Panc1 (cell line): ENCODE data around the gene CAPZA1. TPM values are rescaled to one million over a fixed set of nuclear protein-coding genes. Genes with fewer than 3 reads are reported as not detected.

ENCODE experiments used
- ATAC-seq: fragments of 200-7000 bp; cut with Tn5 transposase; 2 replicates; pipeline ENCODE4 v1.9.1; 2020; ENCODE audit warnings: mild to moderate bottlenecking, moderate library complexity
- Bru-seq: library from RNA; stranded (reverse); fragments of 400-500 nt; gene quantifications from one replicate; lab custom pipeline; 2021; lab: Mats Ljungman, UMichigan
- BruChase-seq, 2 experiments: library from RNA; stranded (reverse); fragments of 400-500 nt; gene quantifications; one replicate each; lab custom pipeline; 2021; lab: Mats Ljungman, UMichigan
- BruUV-seq: library from RNA; stranded (reverse); fragments of 400-500 nt; replicated peaks from 2 replicates; lab custom pipeline; 2021; lab: Mats Ljungman, UMichigan
- CTCF ChIA-PET: fragments of 300-600 bp; sonication (Branson Sonifier 250); formaldehyde crosslinking; loops from one replicate; lab custom pipeline; 2022; ENCODE audit warnings: antibody characterized with exemption; lab: Charles Lee
- POLR2A ChIA-PET: fragments of 300-600 bp; sonication (Branson Sonifier 250); formaldehyde crosslinking; loops from one replicate; lab custom pipeline; 2022; ENCODE audit warnings: antibody characterized with exemption; lab: Charles Lee
- DNase-seq: peaks from one replicate; pipeline ENCODE4 v3.0.0-alpha.2; 2010; ENCODE audit warnings: low read depth, low spot score
- H3K27ac ChIP-seq: 2 replicates; pipeline ENCODE4 v1.5.1; 2011; ENCODE audit warnings: mild to moderate bottlenecking, low read length, inconsistent platforms
- H3K27me3 ChIP-seq: fragments of 200-500 bp; sonication (Bioruptor generic); 2 replicates; pipeline ENCODE4 v1.6.0; 2014; ENCODE audit warnings: low read length, inconsistent platforms; ENCODE audit not compliant: control insufficient read depth, insufficient read depth
- H3K36me3 ChIP-seq: fragments of 200-500 bp; sonication (Bioruptor generic); 2 replicates; pipeline ENCODE4 v1.5.1; 2014; ENCODE audit warnings: inconsistent platforms, mild to moderate bottlenecking, low read length, moderate library complexity; ENCODE audit not compliant: control insufficient read depth, insufficient read depth
- H3K4me1 ChIP-seq: 2 replicates; pipeline ENCODE4 v1.5.1; 2011; ENCODE audit warnings: inconsistent platforms, mild to moderate bottlenecking, low read length, moderate library complexity; ENCODE audit not compliant: control insufficient read depth, insufficient read depth
- H3K4me3 ChIP-seq, 2 experiments: 2 replicates each; pipeline ENCODE4 v1.5.1; 2011 to 2012; ENCODE audit warnings: low read depth in 2 of 2, low read length in 2 of 2, mild to moderate bottlenecking in 2 of 2, inconsistent platforms in 1 of 2, moderate library complexity in 1 of 2
- H3K9me3 ChIP-seq: fragments of 200-500 bp; sonication (Bioruptor generic); 2 replicates; pipeline ENCODE4 v1.5.1; 2014; ENCODE audit warnings: low read depth, mild to moderate bottlenecking, inconsistent platforms, low read length, moderate library complexity; ENCODE audit not compliant: control insufficient read depth, insufficient read depth
- POLR2AphosphoS5 ChIP-seq: IDR thresholded peaks from 2 replicates; pipeline ENCODE4 v1.6.1; 2012; ENCODE audit warnings: mild to moderate bottlenecking, low read depth, low read length, moderate library complexity
- REST ChIP-seq, 2 experiments: IDR thresholded peaks; 2 replicates each; pipeline ENCODE4 v1.6.1; 2011 to 2012; ENCODE audit warnings: low read depth in 2 of 2, control low read depth in 1 of 2, low read length in 1 of 2, mild to moderate bottlenecking in 1 of 2, moderate library complexity in 1 of 2; ENCODE audit not compliant: insufficient read depth in 1 of 2
- SIN3A ChIP-seq: IDR thresholded peaks from 2 replicates; pipeline ENCODE4 v1.6.1; 2012; ENCODE audit warnings: low read depth, mild to moderate bottlenecking, low read length, moderate library complexity, borderline replicate concordance; ENCODE audit not compliant: insufficient read depth
- TCF7L2 ChIP-seq: IDR thresholded peaks from 2 replicates; pipeline ENCODE4 v1.6.1; 2011; ENCODE audit warnings: mild to moderate bottlenecking, low read depth, low read length, inconsistent platforms
- in situ Hi-C: cut with HindIII; loops from 2 replicates; pipeline ENCODE4 v1.10.0; 2016; ENCODE audit warnings: low sequenced_read_pairs, low pct_unique_long_range_greater_than_20kb
- intact Hi-C: fragments of 100-400 bp; cut with micrococcal nuclease; formaldehyde crosslinking; loops from one replicate; pipeline ENCODE4 v1.10.0; 2022; ENCODE audit not compliant: unreplicated experiment
- long read RNA-seq: library from polyadenylated mRNA; unstranded; transcript quantifications from one replicate; pipeline ENCODE4 v2.0.0, GENCODE V29; 2021; ENCODE audit not compliant: unreplicated experiment
- polyA plus RNA-seq: library from polyadenylated mRNA; unstranded; fragments of >200 nt; gene quantifications from one replicate; pipeline ENCODE4 v1.2.1, GENCODE V29; 2012; ENCODE audit warnings: missing spikeins; ENCODE audit not compliant: insufficient read length
- total RNA-seq: library from RNA; stranded (reverse); gene quantifications from one replicate; pipeline ENCODE4 v1.2.1, GENCODE V29; 2021; ENCODE audit not compliant: unreplicated experiment
- TF ChIP-seq, protein P1 (sequence below): fragments of 450-650 bp; IDR thresholded peaks from 2 replicates; pipeline ENCODE4 v1.5.1; 2017; ENCODE audit warnings: mild to moderate bottlenecking

The CAPZA1 gene
- total RNA-seq, result 128 TPM
- 101 TPM for polyA plus RNA-seq
- Bru-seq, nascent RNA, result percentile 94 among the genes with signal in this experiment
- BruChase-seq, experiment 1, labeled RNA remaining after a 2-hour chase, result percentile 92 among the genes with signal in this experiment
- percentile 96 among the genes with signal in this experiment for BruChase-seq, experiment 2, labeled RNA remaining after a 6-hour chase
- long read RNA-seq, transcript CAPZA1-201 (10 exons, 3,020 nt), result major isoform, 196 of 217 reads
- long read RNA-seq, partial matches to known transcripts, result 5 of 217 reads
- long read RNA-seq, other reads (novel, unspliced or antisense), result 14 of 217 reads

- DNase-seq (no peak), ATAC-seq (peak; percentile 97)
- H3K4me1 ChIP-seq, result peaks cover 9% of the 10 kb centered on the region; the same call in 1 of the 2 replicates
- no TSS peak for BruUV-seq
- intact Hi-C loops (loop anchor here (10.0 kb wide), 1 partner anchor 115 kb away; the partner anchor contains the start of gene WNT2B), in situ Hi-C loops (no loop called here)
- 0 out of 2 replicates have a peak, but pooled peaks have one; percentile 58 for TF ChIP-seq SIN3A
- peak; percentile 83 for TF ChIP-seq POLR2AphosphoS5
- TF ChIP-seq, protein P1, sequence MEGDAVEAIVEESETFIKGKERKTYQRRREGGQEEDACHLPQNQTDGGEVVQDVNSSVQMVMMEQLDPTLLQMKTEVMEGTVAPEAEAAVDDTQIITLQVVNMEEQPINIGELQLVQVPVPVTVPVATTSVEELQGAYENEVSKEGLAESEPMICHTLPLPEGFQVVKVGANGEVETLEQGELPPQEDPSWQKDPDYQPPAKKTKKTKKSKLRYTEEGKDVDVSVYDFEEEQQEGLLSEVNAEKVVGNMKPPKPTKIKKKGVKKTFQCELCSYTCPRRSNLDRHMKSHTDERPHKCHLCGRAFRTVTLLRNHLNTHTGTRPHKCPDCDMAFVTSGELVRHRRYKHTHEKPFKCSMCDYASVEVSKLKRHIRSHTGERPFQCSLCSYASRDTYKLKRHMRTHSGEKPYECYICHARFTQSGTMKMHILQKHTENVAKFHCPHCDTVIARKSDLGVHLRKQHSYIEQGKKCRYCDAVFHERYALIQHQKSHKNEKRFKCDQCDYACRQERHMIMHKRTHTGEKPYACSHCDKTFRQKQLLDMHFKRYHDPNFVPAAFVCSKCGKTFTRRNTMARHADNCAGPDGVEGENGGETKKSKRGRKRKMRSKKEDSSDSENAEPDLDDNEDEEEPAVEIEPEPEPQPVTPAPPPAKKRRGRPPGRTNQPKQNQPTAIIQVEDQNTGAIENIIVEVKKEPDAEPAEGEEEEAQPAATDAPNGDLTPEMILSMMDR, result no peak
- ChIA-PET CTCF (no interaction called here), POLR2A (no interaction called here)
- H3K4me3 ChIP-seq, result peak within 1 kb of the TSS; percentile 96 to 97
- peak within 1 kb of the TSS; percentile 99 for H3K27ac ChIP-seq
- H3K9me3 ChIP-seq, result no peaks in the 10 kb centered on the region
- H3K27me3 ChIP-seq, result no peaks in the 10 kb centered on the region
- peaks cover 14% of the 10 kb centered on the region for H3K36me3 ChIP-seq
These were observed at the start of gene CAPZA1 for GRCh38 chr1:112619518-112620376. TSS of gene CAPZA1 (plus strand) at chr1:112619832. CDS start at chr1:112619845, 13 bp downstream.

DNA sequence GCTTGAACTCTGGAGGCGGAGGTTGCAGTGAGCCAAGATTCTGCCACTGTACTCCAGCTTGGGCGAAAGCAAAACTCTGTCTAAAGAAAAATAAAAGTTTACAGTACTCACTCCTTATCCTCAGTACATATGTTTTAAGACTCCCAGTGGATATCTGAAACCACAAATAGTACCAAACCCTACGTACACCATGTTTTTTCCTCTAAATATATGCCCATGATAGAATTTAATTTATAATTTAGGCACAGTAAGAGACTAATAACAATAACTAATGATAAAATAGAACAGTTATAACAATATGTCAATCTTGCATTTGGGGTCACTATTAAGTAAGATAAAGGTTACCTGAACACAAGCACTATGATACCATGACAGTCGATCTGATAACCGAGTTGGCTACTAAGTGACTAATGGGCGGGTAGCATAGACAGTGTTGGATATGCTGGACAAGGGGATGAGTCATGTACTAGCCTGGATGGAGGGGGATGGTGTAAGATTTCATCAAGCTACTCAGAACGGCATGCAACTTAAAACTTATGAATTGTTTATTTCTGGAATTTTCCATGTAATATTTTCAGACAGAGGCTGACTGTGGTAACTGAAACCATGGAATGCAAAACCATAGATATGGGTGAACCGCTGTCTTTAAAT is 44.4 kb upstream of the CAPZA1 start:
- POLR2A ChIA-PET, result no interaction called here

More for the DNA sequence above, 44.4 kb upstream of the CAPZA1 start:
- in situ Hi-C loops, result no loop called here
- DNase-seq (peak; percentile 4), ATAC-seq (no peak)
- H3K36me3 ChIP-seq, result peaks cover 3% of the 10 kb centered on the region; the same call in 1 of the 2 replicates
- intact Hi-C loops, result no loop called here
- TF ChIP-seq REST (IDR thresholded peaks at IDR 0.05; ENCODE audit: insufficient read depth in 1 of 2, low read depth in 2 of 2, low read length in 1 of 2), result no peak
- TF ChIP-seq TCF7L2, result no peak
- TF ChIP-seq, protein P1, result no peak
- no peak for TF ChIP-seq SIN3A
- no peak for TF ChIP-seq POLR2AphosphoS5
- no peaks in the 10 kb centered on the region for H3K9me3 ChIP-seq
- no peak overlapping the region for H3K27ac ChIP-seq
- CTCF ChIA-PET, result no interaction called here
- H3K4me1 ChIP-seq, result no peaks in the 10 kb centered on the region
- H3K4me3 ChIP-seq, result no peak overlapping the region
- H3K27me3 ChIP-seq, result no peaks in the 10 kb centered on the region
- no TSS peak for BruUV-seq
